GM12892 (cell line): Measurements from ENCODE around the gene RBL2.

Source experiments
- DNase-seq: peaks from one replicate; pipeline ENCODE4 v3.0.0; 2011; ENCODE audit not compliant: insufficient read length
- FAIRE-seq: peaks from 2 replicates; lab custom pipeline; 2011; peaks lifted over from hg19 to GRCh38; lab: Jason Lieb, UNC
- POLR2A ChIP-seq: IDR thresholded peaks from 2 replicates; pipeline ENCODE4 v1.6.1; 2011; ENCODE audit warnings: low read depth, low read length, control low read depth
- POLR2AphosphoS5 ChIP-seq: IDR thresholded peaks from 2 replicates; pipeline ENCODE4 v1.6.1; 2011; ENCODE audit warnings: low read depth, low read length, control low read depth
- TAF1 ChIP-seq: IDR thresholded peaks from 2 replicates; pipeline ENCODE4 v1.6.1; 2011; ENCODE audit warnings: low read depth, mild to moderate bottlenecking, control low read depth, low read length, borderline replicate concordance

The RBL2 gene

DNA sequence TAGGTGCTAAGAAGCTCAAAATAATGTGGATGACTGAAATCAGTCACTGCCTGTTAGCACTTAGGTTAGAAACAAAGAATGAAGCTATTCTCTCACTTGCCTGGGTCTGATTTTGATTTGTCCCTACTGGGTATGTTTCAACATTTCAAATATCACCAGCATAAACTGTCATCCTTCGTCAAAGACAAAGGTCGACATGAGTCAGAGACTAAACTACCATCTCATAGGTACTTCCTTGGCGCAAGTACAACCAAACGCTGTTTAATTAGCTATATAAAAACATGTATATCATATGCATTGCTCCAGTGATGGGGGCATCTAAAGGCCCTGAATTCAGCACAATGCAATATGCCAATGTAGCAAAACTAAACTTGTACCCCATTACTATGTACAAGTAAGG, 64.7 kb downstream of the RBL2 start:
- no peak for TF ChIP-seq POLR2AphosphoS5
- TF ChIP-seq POLR2A, result no peak
- TF ChIP-seq TAF1, result no peak
- FAIRE-seq (no peak), DNase-seq (no peak)

DNA sequence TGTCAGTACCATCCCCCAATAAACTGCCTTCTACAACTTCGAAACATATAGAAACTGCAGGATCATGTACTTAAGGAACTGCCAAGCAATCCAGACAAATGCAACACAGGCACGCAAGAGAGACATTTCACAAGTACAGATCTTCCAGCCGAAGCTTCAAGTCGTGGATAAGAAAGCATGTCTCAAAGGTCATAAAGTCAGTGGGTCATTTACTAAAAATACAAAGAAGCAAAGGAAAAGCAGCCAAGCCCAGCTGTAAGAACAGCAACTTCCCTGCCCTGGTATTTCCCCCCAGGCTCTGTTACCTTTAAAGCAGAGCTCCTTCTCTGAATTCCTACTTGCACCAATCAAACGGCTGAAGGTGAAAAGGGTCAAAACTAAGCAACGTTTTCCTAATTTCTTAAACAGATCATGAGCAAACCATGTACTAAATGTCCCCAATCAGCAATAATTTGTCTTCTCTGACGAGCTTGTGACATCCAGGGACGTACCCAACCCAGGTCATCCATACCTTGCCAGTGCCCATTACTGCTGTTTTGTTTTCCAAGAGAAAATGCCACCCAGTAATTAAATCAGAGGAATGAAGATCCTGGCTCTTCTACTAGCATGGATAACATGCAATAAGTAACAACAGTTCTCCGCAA, 67.1 kb downstream of the RBL2 start:
- no peak for FAIRE-seq

GRCh38 chr16:53502331-53503269, 68.3 kb downstream of the RBL2 start, which contains the start of gene AKTIP:
TSS of gene AKTIP (minus strand) at chr16:53503209. CDS start at chr16:53500259, 2,950 bp downstream.
- no peak for DNase-seq
- FAIRE-seq, result no peak
- TF ChIP-seq TAF1, result no peak
- no peak for TF ChIP-seq POLR2AphosphoS5
- no peak for TF ChIP-seq POLR2A

More for the DNA sequence above, 67.1 kb downstream of the RBL2 start:
- no peak for DNase-seq
- TF ChIP-seq TAF1 (no peak), POLR2AphosphoS5 (no peak), POLR2A (no peak)

DNA sequence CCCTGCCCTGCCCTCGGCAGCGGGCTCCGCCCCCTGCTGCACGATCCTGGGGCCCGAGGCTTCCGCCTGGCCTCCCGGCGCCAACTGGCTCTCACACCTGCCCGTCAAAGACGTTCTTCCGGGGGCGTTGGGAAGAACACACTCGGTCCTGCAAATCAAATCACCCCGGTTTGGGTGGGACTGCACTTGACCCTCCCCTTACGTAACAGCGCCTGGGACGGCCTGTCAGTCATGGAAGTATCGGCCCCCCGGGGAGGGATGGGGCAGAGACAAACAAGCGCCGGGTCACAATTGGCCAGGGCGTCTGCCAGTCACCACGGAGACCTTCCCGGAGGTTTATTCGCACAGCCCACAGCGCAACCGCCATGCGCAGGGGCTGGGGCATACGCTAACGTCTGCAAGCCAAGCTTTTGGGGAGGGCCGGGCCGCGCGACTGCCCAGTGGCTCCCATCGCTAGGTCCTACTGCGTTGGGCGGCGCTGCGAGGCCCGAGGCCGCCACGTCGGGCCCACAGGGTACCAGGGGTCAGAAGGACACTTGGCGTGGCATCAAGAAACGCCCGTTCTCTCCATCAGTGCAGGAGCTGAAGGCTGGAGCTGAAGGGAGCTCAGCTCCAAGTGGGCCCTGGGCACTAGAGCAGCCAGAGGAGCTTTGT, 69.1 kb downstream of the RBL2 start:
- FAIRE-seq, result peak; percentile 98
- TF ChIP-seq POLR2AphosphoS5 (peak; percentile 75; the same call in 1 of the 2 replicates), POLR2A (peak; percentile 83), TAF1 (peak; percentile 40; the same call in 1 of the 2 replicates)
- DNase-seq, result peak; percentile 93

GRCh38 chr16:53503991-53504663, 69.9 kb downstream of the RBL2 start:
- FAIRE-seq (no peak), DNase-seq (no peak)
- TF ChIP-seq TAF1, result no peak
- TF ChIP-seq POLR2A, result 0 out of 2 replicates have a peak, but pooled peaks have one; percentile 6

GRCh38 chr16:53504665-53505064, 70.4 kb downstream of the RBL2 start:
- TF ChIP-seq TAF1, result no peak
- no peak for TF ChIP-seq POLR2AphosphoS5
- no peak for TF ChIP-seq POLR2A
- DNase-seq, result no peak
- peak; percentile 9 for FAIRE-seq

DNA sequence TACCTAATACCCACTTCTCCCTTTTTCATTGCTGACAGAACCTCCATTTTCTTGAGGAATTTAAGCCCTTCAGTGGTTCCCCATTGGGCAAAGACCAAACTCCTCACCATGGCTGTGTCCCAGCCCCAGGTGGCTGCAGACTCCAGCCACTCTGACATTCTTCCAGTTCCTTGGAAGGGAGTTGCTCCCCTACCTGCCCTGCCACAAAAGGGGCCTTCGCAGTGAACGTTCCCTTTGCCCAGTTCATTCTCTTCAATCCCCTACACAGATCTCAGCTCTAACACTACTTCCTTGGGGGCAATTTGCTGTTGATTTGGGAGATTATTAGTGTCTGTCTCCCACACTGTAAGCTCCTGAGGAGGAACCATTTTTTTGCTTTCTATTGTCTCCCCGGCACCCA, 72.0 kb downstream of the RBL2 start:
- DNase-seq (no peak), FAIRE-seq (no peak)
- no peak for TF ChIP-seq POLR2AphosphoS5
- TF ChIP-seq POLR2A, result no peak
- no peak for TF ChIP-seq TAF1

- TF ChIP-seq POLR2AphosphoS5 (no peak), POLR2A (no peak), TAF1 (no peak)
- DNase-seq, result no peak
- no peak for FAIRE-seq
These were observed 73.4 kb downstream of the RBL2 start for GRCh38 chr16:53507464-53508179.

DNA sequence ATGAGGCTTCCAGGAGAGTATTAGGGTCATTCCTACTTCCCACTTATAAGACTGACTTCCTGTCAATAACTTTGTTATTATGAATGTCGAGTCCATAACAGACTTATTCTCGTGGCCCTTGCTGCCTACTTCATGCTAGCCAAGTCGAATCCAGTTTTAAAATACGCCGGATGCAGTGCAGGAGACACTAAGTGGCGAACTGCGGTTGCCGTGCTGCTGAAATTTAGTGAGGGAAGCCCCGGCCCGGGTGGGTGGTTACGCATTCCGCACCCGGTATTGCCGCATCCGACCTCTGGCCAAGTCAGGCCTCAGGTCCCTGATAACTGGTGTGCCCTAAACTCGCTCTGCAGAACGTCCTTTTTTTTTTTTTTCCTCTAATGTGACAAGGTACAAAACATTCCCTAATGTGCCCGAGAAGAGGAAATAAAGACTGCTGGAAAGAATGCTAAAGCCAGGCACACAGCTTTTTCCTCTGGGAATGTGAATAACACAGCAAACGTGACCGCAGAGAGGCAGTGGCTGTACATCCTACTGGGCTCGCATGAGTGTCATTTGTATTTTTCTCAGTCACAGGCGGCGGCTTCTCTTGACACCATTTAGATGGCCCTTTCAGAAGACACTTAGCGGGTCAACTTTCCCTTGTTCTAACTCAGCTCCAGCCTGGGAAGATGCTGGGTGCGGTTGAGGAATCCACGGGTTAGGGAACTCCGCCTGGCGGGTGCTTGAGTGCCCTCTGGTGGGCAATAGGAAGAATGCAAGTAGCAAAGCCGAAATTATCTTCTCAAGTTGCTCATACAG, 75.8 kb downstream of the RBL2 start:
- TF ChIP-seq POLR2A (no peak), POLR2AphosphoS5 (no peak), TAF1 (no peak)
- DNase-seq (no peak), FAIRE-seq (peak; percentile 53)
